Stimulated activated CD8-positive, alpha-beta memory T cell treated with anti-CD3 and anti-CD28 coated beads, Interleukin-12 subunit alpha, Interleukin-12 subunit beta, amount 100 ng/mL, for 24 hours (primary cell): ENCODE results near the gene POLN.

Source experiments
- DNase-seq: peaks from one replicate; pipeline ENCODE4 v3.0.0-alpha.2; 2020; ENCODE audit errors: extremely low read depth

Gene POLN

GRCh38 chr4:2059726-2060602 lies 182.0 kb downstream of the POLN start:
- no peak for DNase-seq

- DNase-seq, result no peak
Measured at GRCh38 chr4:2059046-2059725, 182.7 kb downstream of the POLN start, which contains the start of gene NAT8L. NAT8L (plus strand) TSS chr4:2059327; CDS start chr4:2059512, 185 bp downstream.

GRCh38 chr4:2058264-2059045 lies 183.5 kb downstream of the POLN start:
- no peak for DNase-seq

GRCh38 chr4:2057382-2058065 lies 184.4 kb downstream of the POLN start:
- DNase-seq, result no peak

- no peak for DNase-seq
Measured at GRCh38 chr4:2054217-2054616, 187.7 kb downstream of the POLN start.

GRCh38 chr4:2051086-2051485 lies 190.8 kb downstream of the POLN start:
- DNase-seq, result no peak

- DNase-seq, result no peak
Measured at GRCh38 chr4:2049811-2050210, 192.1 kb downstream of the POLN start.

GRCh38 chr4:2049381-2049780 lies 192.5 kb downstream of the POLN start:
- DNase-seq, result no peak

GRCh38 chr4:2048831-2049230 lies 193.1 kb downstream of the POLN start:
- DNase-seq, result no peak

GRCh38 chr4:2047781-2048581 lies 193.9 kb downstream of the POLN start:
- no peak for DNase-seq

GRCh38 chr4:2047031-2047660 lies 194.8 kb downstream of the POLN start:
- no peak for DNase-seq

- no peak for DNase-seq
Measured at GRCh38 chr4:2046031-2046961, 195.6 kb downstream of the POLN start.

GRCh38 chr4:2045518-2045951 lies 196.4 kb downstream of the POLN start:
- no peak for DNase-seq

- DNase-seq, result no peak
Measured at GRCh38 chr4:2044542-2045517, 197.1 kb downstream of the POLN start.

GRCh38 chr4:2044119-2044485 lies 197.8 kb downstream of the POLN start:
- no peak for DNase-seq

GRCh38 chr4:2043396-2044118 lies 198.4 kb downstream of the POLN start:
- DNase-seq, result no peak

GRCh38 chr4:2042947-2043395 lies 198.9 kb downstream of the POLN start:
- no peak for DNase-seq
